IPS DF 4.7 (cell line): ENCODE results near the gene WFDC9.
"Not testable (repeated sequence)": the region's sequence is repeated elsewhere in the genome, so short reads cannot be mapped to it uniquely, and the experiment has no call there.

Experiments used
- DNase-seq: peaks from one replicate; pipeline ENCODE4 v3.0.0-alpha.2; 2013; ENCODE audit warnings: low spot score; ENCODE audit errors: extremely low read depth

The WFDC9 gene

GRCh38 chr20:45592574-45593189 is 38.4 kb downstream of the WFDC9 start:
- DNase-seq = peak; percentile 58

- no peak for DNase-seq
These were observed 41.4 kb downstream of the WFDC9 start for GRCh38 chr20:45589725-45590124.

GRCh38 chr20:45588800-45589199 is 42.3 kb downstream of the WFDC9 start:
- no peak for DNase-seq

- DNase-seq = not testable (repeated sequence)
These were observed 45.1 kb downstream of the WFDC9 start for GRCh38 chr20:45585986-45586385.

GRCh38 chr20:45584294-45584693 is 46.8 kb downstream of the WFDC9 start:
- DNase-seq = not testable (repeated sequence)

- no peak for DNase-seq
These were observed 47.6 kb downstream of the WFDC9 start for GRCh38 chr20:45583502-45583901.

- no peak for DNase-seq
These were observed 49.4 kb downstream of the WFDC9 start for GRCh38 chr20:45581702-45582101.

- no peak for DNase-seq
These were observed 51.9 kb downstream of the WFDC9 start, which contains the start of gene WFDC8 for GRCh38 chr20:45579184-45579583. Gene WFDC8 (minus strand): TSS chr20:45579284. CDS start chr20:45579247, 37 bp downstream.

- no peak for DNase-seq
These were observed 52.9 kb downstream of the WFDC9 start for GRCh38 chr20:45578231-45578630.

GRCh38 chr20:45576995-45577394 is 54.1 kb downstream of the WFDC9 start:
- DNase-seq = no peak

- no peak for DNase-seq
These were observed 55.2 kb downstream of the WFDC9 start for GRCh38 chr20:45575931-45576330.

- DNase-seq = not testable (repeated sequence)
These were observed 61.4 kb downstream of the WFDC9 start for GRCh38 chr20:45569650-45570049.

- no peak for DNase-seq
These were observed 66.3 kb downstream of the WFDC9 start for GRCh38 chr20:45564760-45565276.
